Measurements from ENCODE around the gene PALB2.
A peak's percentile ranks its signal among the peaks of the same experiment; 100 is the strongest.

Gene PALB2

GRCh38 chr16:23679986-23680336, 38.9 kb upstream of the PALB2 start:
- no peak overlapping the region for H3K27ac Mint-ChIP-seq
- H3K36me3 Mint-ChIP-seq (ENCODE audit: low read depth), result peaks cover 43% of the 10 kb centered on the region

GRCh38 chr16:23679274-23679985, 38.3 kb upstream of the PALB2 start:
- peak; percentile 39 for DNase-seq

More at GRCh38 chr16:23679986-23680336, 38.9 kb upstream of the PALB2 start:
- Mint-ChIP-seq H3K4me3 (peak overlapping the region; percentile 94), H3K9me3 (no peaks in the 10 kb centered on the region), H3K27me3 (ENCODE audit: low read depth, poor library complexity) (no peaks in the 10 kb centered on the region), H3K4me1 (peaks cover 38% of the 10 kb centered on the region)
- no peak for DNase-seq
- TF ChIP-seq CTCF (IDR thresholded peaks at IDR 0.05), result no peak

GRCh38 chr16:23678430-23679273, 37.5 kb upstream of the PALB2 start, which contains the start of gene PLK1:
Gene PLK1 (plus strand): TSS chr16:23678889. CDS start chr16:23678933, 44 bp downstream.
- no peaks in the 10 kb centered on the region for H3K9me3 Mint-ChIP-seq
- peaks cover 38% of the 10 kb centered on the region for H3K4me1 Mint-ChIP-seq
- H3K36me3 Mint-ChIP-seq (ENCODE audit: low read depth), result peaks cover 36% of the 10 kb centered on the region
- peak within 1 kb of the TSS; percentile 94 for H3K4me3 Mint-ChIP-seq
- DNase-seq, result peak; percentile 88
- peak within 1 kb of the TSS; percentile 89 for H3K27ac Mint-ChIP-seq
- no peak for TF ChIP-seq CTCF (IDR thresholded peaks at IDR 0.05)
- no peaks in the 10 kb centered on the region for H3K27me3 Mint-ChIP-seq (ENCODE audit: low read depth, poor library complexity)

More at GRCh38 chr16:23679274-23679985, 38.3 kb upstream of the PALB2 start:
- H3K9me3 Mint-ChIP-seq, result no peaks in the 10 kb centered on the region
- H3K36me3 Mint-ChIP-seq (ENCODE audit: low read depth), result peaks cover 42% of the 10 kb centered on the region
- no peak overlapping the region for H3K27ac Mint-ChIP-seq
- peaks cover 38% of the 10 kb centered on the region for H3K4me1 Mint-ChIP-seq
- H3K27me3 Mint-ChIP-seq (ENCODE audit: low read depth, poor library complexity), result no peaks in the 10 kb centered on the region
- no peak for TF ChIP-seq CTCF (IDR thresholded peaks at IDR 0.05)
- H3K4me3 Mint-ChIP-seq, result peak overlapping the region; percentile 94

GRCh38 chr16:23676924-23677480, 35.9 kb upstream of the PALB2 start:
- Mint-ChIP-seq H3K27me3 (ENCODE audit: low read depth, poor library complexity) (no peaks in the 10 kb centered on the region), H3K4me3 (peak overlapping the region; percentile 94), H3K9me3 (no peaks in the 10 kb centered on the region), H3K4me1 (peaks cover 34% of the 10 kb centered on the region), H3K36me3 (ENCODE audit: low read depth) (peaks cover 25% of the 10 kb centered on the region), H3K27ac (no peak overlapping the region)
- TF ChIP-seq CTCF (IDR thresholded peaks at IDR 0.05), result no peak
- DNase-seq, result no peak

GRCh38 chr16:23673971-23674614, 33.0 kb upstream of the PALB2 start:
- no peaks in the 10 kb centered on the region for H3K27me3 Mint-ChIP-seq (ENCODE audit: low read depth, poor library complexity)
- peaks cover 5% of the 10 kb centered on the region for H3K4me1 Mint-ChIP-seq
- peaks cover 36% of the 10 kb centered on the region for H3K36me3 Mint-ChIP-seq (ENCODE audit: low read depth)
- no peaks in the 10 kb centered on the region for H3K9me3 Mint-ChIP-seq
- no peak for TF ChIP-seq CTCF (IDR thresholded peaks at IDR 0.05)
- no peak overlapping the region for H3K27ac Mint-ChIP-seq
- DNase-seq, result no peak
- no peak overlapping the region for H3K4me3 Mint-ChIP-seq
